IMR-90 (cell line): ENCODE data around the gene IQCE. TPM values are rescaled to one million over a fixed set of nuclear protein-coding genes. Genes with fewer than 3 reads are reported as not detected.
"Not testable (repeated sequence)": the region's sequence is repeated elsewhere in the genome, so short reads cannot be mapped to it uniquely, and the experiment has no call there.

ENCODE experiments used
- ATAC-seq: fragments of 200-7000 bp; cut with Tn5 transposase; 2 replicates; pipeline ENCODE4 v1.9.1; 2020; ENCODE audit warnings: low read depth, mild to moderate bottlenecking, moderate library complexity
- BruUV-seq: library from RNA; stranded (reverse); fragments of 400-500 nt; replicated peaks from 2 replicates; lab custom pipeline; 2021; lab: Mats Ljungman, UMichigan
- CTCF ChIA-PET: fragments of 300-600 bp; formaldehyde crosslinking; extraction: SDS; loops from one replicate; lab custom pipeline; 2021; ENCODE audit warnings: antibody characterized with exemption; lab: Yijun Ruan, JAX
- POLR2A ChIA-PET: fragments of 300-600 bp; sonication (Branson Sonifier 250); formaldehyde crosslinking; loops from one replicate; lab custom pipeline; 2022; ENCODE audit warnings: antibody characterized with exemption; ENCODE audit not compliant: unreplicated experiment; lab: Charles Lee
- DNase-seq: peaks from one replicate; pipeline ENCODE4 v3.0.0; 2013
- H2AFZ ChIP-seq: replicated peaks from 2 replicates; pipeline ENCODE3; 2013; ENCODE audit warnings: low read length, mild to moderate bottlenecking; ENCODE audit not compliant: poor library complexity
- H2AK5ac ChIP-seq: 2 replicates; pipeline ENCODE4 v1.6.1; 2013; ENCODE audit warnings: low read depth, low read length, inconsistent platforms
- H2AK9ac ChIP-seq: replicated peaks from 2 replicates; pipeline ENCODE3; 2013; ENCODE audit warnings: mild to moderate bottlenecking, low read depth, low read length, moderate library complexity; ENCODE audit not compliant: poor library complexity
- H2BK120ac ChIP-seq: 2 replicates; pipeline ENCODE4 v1.6.1; 2013; ENCODE audit warnings: low read depth, low read length, inconsistent platforms
- H2BK15ac ChIP-seq: 3 replicates; pipeline ENCODE4 v1.6.1; 2013; ENCODE audit warnings: low read depth, low read length, inconsistent platforms
- H2BK20ac ChIP-seq: 2 replicates; pipeline ENCODE4 v1.6.1; 2013; ENCODE audit warnings: low read depth, mild to moderate bottlenecking, inconsistent platforms, low read length, moderate library complexity
- H2BK5ac ChIP-seq: 2 replicates; pipeline ENCODE4 v1.6.1; 2013; ENCODE audit warnings: mild to moderate bottlenecking, low read depth, low read length, inconsistent platforms; ENCODE audit not compliant: poor library complexity, severe bottlenecking
- H3K14ac ChIP-seq: replicated peaks from 2 replicates; pipeline ENCODE4 v1.6.1; 2013; ENCODE audit warnings: low read depth, low read length, inconsistent platforms
- H3K18ac ChIP-seq: 2 replicates; pipeline ENCODE4 v1.6.1; 2013; ENCODE audit warnings: low read depth, low read length, control low read depth
- H3K23ac ChIP-seq: 2 replicates; pipeline ENCODE4 v1.6.1; 2013; ENCODE audit warnings: low read depth, low read length, inconsistent platforms
- H3K27ac ChIP-seq: 2 replicates; pipeline ENCODE4 v1.5.1; 2013; ENCODE audit warnings: mild to moderate bottlenecking, control low read depth, low read length; ENCODE audit not compliant: insufficient read depth
- H3K27me3 ChIP-seq: 2 replicates; pipeline ENCODE4 v1.6.1; 2013; ENCODE audit warnings: low read length; ENCODE audit not compliant: control insufficient read depth, insufficient read depth
- H3K36me3 ChIP-seq: 2 replicates; pipeline ENCODE4 v1.6.1; 2013; ENCODE audit warnings: low read length, mixed read lengths; ENCODE audit not compliant: control insufficient read depth, insufficient read depth
- H3K4ac ChIP-seq: 2 replicates; pipeline ENCODE4 v1.6.1; 2013; ENCODE audit warnings: low read depth, low read length, inconsistent platforms
- H3K4me1 ChIP-seq: 2 replicates; pipeline ENCODE4 v1.6.1; 2013; ENCODE audit warnings: low read length, mixed read lengths; ENCODE audit not compliant: control insufficient read depth, insufficient read depth
- H3K4me2 ChIP-seq: 2 replicates; pipeline ENCODE4 v1.6.1; 2013; ENCODE audit warnings: low read depth, mild to moderate bottlenecking, control low read depth, low read length, moderate library complexity
- H3K4me3 ChIP-seq: 2 replicates; pipeline ENCODE4 v1.5.1; 2013; ENCODE audit warnings: low read depth, mild to moderate bottlenecking, control low read depth, low read length, moderate library complexity; ENCODE audit not compliant: insufficient read depth
- H3K56ac ChIP-seq: 2 replicates; pipeline ENCODE4 v1.6.1; 2013; ENCODE audit warnings: low read length, inconsistent platforms; ENCODE audit not compliant: insufficient read depth; ENCODE audit errors: extremely low read depth
- H3K79me1 ChIP-seq, 2 experiments: 2 replicates each; pipeline ENCODE4 v1.6.1; 2013; ENCODE audit warnings: low read length in 2 of 2, inconsistent platforms in 1 of 2, low read depth in 1 of 2
- H3K9ac ChIP-seq: 2 replicates; pipeline ENCODE4 v1.6.1; 2013; ENCODE audit warnings: low read depth, low read length, control low read depth
- H3K9me1 ChIP-seq: 2 replicates; pipeline ENCODE4 v1.6.1; 2013; ENCODE audit warnings: low read length, inconsistent platforms; ENCODE audit not compliant: insufficient read depth
- H3K9me3 ChIP-seq: 2 replicates; pipeline ENCODE4 v1.6.1; 2013; ENCODE audit warnings: low read length; ENCODE audit not compliant: control insufficient read depth, insufficient read depth
- H4K20me1 ChIP-seq: 2 replicates; pipeline ENCODE4 v1.6.1; 2013; ENCODE audit warnings: low read length, inconsistent platforms; ENCODE audit not compliant: insufficient read depth
- H4K5ac ChIP-seq: 2 replicates; pipeline ENCODE4 v1.6.1; 2013; ENCODE audit warnings: mild to moderate bottlenecking, low read depth, low read length, control low read depth
- H4K8ac ChIP-seq, 2 experiments: 2 replicates each; pipeline ENCODE4 v1.6.1; 2013; ENCODE audit warnings: low read depth in 2 of 2, low read length in 2 of 2, control low read depth in 1 of 2, inconsistent platforms in 1 of 2
- H4K91ac ChIP-seq: 2 replicates; pipeline ENCODE4 v1.6.1; 2013; ENCODE audit warnings: low read depth, low read length, inconsistent platforms; ENCODE audit not compliant: insufficient read depth
- CEBPB ChIP-seq: IDR thresholded peaks from 2 replicates; pipeline ENCODE4 v1.6.1; 2012; ENCODE audit warnings: low read depth, low read length, improper control_type of control experiment
- WGBS, 2 experiments: methylation state at CpG; one replicate each; pipeline versions ENCODE4 v1.1.5 to v1.1.7; 2013; ENCODE audit warnings: missing lambda C conversion rate in 2 of 2; ENCODE audit not compliant: insufficient read length in 1 of 2; ENCODE audit errors: extremely low coverage in 2 of 2; 5-methylcytosine and 5-hydroxymethylcytosine counted together
- dilution Hi-C: fragments of 300-500 bp; cut with HindIII; formaldehyde crosslinking; loops from one replicate; pipeline ENCODE4 v1.14.3; 2018; ENCODE audit warnings: low sequenced_read_pairs; ENCODE audit not compliant: unreplicated experiment
- in situ Hi-C: fragments of 300-500 bp; cut with MboI; formaldehyde crosslinking; loops from 3 replicates; pipeline ENCODE4 v1.14.3; 2019; ENCODE audit warnings: low sequenced_read_pairs, inconsistent platforms, mixed read lengths
- intact Hi-C: fragments of 100-400 bp; cut with micrococcal nuclease; formaldehyde crosslinking; loops from 2 replicates; pipeline ENCODE4 v1.10.0; 2022
- polyA plus RNA-seq, 3 experiments: library from polyadenylated mRNA; depleted of rRNA; stranded (reverse); fragments of >200 nt; gene quantifications; 2 replicates each; pipeline ENCODE4 v1.2.3, GENCODE V29; 2012; ENCODE audit warnings: low replicate concordance in 1 of 3
- total RNA-seq: library from RNA; depleted of rRNA; stranded (reverse); fragments of >200 nt; gene quantifications from 2 replicates; pipeline ENCODE4 v1.2.3, GENCODE V29; 2012

IQCE gene
- total and polyA plus RNA-seq, 2 of the 4 experiments (the other 2 are of a cell fraction), result 5.0 to 6.3 TPM

DNA sequence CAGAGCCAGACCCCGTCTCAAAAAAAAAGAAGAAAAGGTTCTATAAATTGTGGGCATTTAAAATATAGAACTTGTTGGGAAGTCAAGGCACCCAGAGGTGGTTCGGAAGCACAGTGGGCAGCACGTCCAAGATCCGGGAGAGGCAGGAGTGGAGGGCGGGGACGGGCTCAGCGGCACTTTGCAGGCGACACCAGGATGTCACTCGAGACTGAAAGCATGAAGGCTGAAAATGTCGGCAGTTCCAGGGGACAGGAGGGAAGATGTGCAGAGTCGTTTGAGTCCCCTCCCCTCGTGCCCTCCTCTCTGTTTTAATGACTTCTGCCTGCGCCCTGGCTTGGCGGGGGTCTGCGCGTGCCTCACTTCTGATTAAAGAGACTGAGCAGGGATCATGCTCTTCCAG, 30.6 kb downstream of the IQCE start:
- Histone ChIP-seq H3K4me1 (no peaks in the 10 kb centered on the region), H3K36me3 (peaks cover 29% of the 10 kb centered on the region), H3K4ac (no peak overlapping the region), H2BK20ac (no peak overlapping the region), H3K9ac (no peak overlapping the region), H4K8ac (no peak overlapping the region), H2AK5ac (no peak overlapping the region), H3K9me3 (no peaks in the 10 kb centered on the region), H3K9me1 (no peaks in the 10 kb centered on the region), H3K4me2 (no peak overlapping the region), H3K79me1 (no peaks in the 10 kb centered on the region), H2BK120ac (no peak overlapping the region), H2AFZ (no peak overlapping the region), H4K5ac (no peak overlapping the region), H3K27ac (no peak overlapping the region), H2BK5ac (no peak overlapping the region), H3K4me3 (no peak overlapping the region), H3K14ac (no peak overlapping the region), H4K91ac (no peak overlapping the region), H3K18ac (no peak overlapping the region), H3K27me3 (no peaks in the 10 kb centered on the region), H2AK9ac (no peak overlapping the region), H4K20me1 (no peaks in the 10 kb centered on the region), H3K56ac (no peak overlapping the region), H3K23ac (no peak overlapping the region), H2BK15ac (no peak overlapping the region)
- 89% methylated on average over 16 of the region's 16 CpGs; no CpG with 5 or more reads in 1 of the 2 experiments for WGBS, 2 experiments
- dilution Hi-C loops (no loop called here), in situ Hi-C loops (no loop called here), intact Hi-C loops (no loop called here)
- no peak for TF ChIP-seq CEBPB
- ATAC-seq (no peak), DNase-seq (no peak)
- no TSS peak for BruUV-seq
- ChIA-PET POLR2A (no interaction called here), CTCF (no interaction called here)

DNA sequence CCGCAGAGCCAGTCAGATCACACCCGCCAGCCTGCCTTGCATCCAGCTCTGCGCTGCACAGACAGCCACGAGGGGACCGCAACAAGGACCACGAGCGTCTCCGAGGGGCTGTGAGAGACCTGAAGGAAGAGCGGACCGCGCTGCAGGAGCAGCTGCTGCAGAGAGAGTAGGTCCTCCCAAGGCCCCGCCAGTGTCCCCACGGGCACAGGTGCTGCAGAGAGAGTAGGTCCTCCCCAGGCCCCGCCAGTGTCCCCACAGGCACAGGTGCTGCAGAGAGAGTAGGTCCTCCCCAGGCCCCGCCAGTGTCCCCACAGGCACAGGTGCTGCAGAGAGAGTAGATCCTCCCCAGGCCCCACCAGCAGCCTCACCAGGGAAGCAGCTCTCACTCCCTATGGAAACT, 31.2 kb downstream of the IQCE start:
- H3K36me3 ChIP-seq, result peaks cover 32% of the 10 kb centered on the region
- ATAC-seq, H3K4ac ChIP-seq, H3K9me1 ChIP-seq, H3K18ac ChIP-seq, dilution Hi-C loops, CTCF ChIA-PET, H2BK5ac ChIP-seq, H2AK9ac ChIP-seq, H3K56ac ChIP-seq, H3K23ac ChIP-seq, BruUV-seq, H4K91ac ChIP-seq, H4K8ac ChIP-seq, H3K27ac ChIP-seq, H2BK120ac ChIP-seq, POLR2A ChIA-PET, H2BK15ac ChIP-seq, H3K14ac ChIP-seq, H3K27me3 ChIP-seq, H3K4me2 ChIP-seq, H2BK20ac ChIP-seq, H3K79me1 ChIP-seq, in situ Hi-C loops, H2AFZ ChIP-seq, H3K9me3 ChIP-seq, H4K20me1 ChIP-seq, H2AK5ac ChIP-seq, H3K9ac ChIP-seq, intact Hi-C loops, DNase-seq, H3K4me1 ChIP-seq, H4K5ac ChIP-seq, H3K4me3 ChIP-seq: not testable (repeated sequence)
- WGBS, 2 experiments, result 98% methylated on average over 7 of the region's 15 CpGs; no CpG with 5 or more reads in 1 of the 2 experiments
